Kidney (tissue), 14 donors: ENCODE data around the gene MNAT1. TPM values are rescaled to one million over a fixed set of nuclear protein-coding genes. Genes with fewer than 3 reads are reported as not detected.

Experiments
- DNase-seq, 5 donors: peaks; one replicate each; pipeline ENCODE4 v3.0.0-alpha.2; 2013 to 2020
- FAIRE-seq: peaks from 2 replicates; lab custom pipeline; 2012; peaks lifted over from hg19 to GRCh38; lab: Jason Lieb, UNC
- H3K27ac ChIP-seq, 2 donors: one replicate each; pipeline ENCODE4 v1.7.0; 2013; ENCODE audit warnings: low read depth in 2 of 2, low read length in 2 of 2, inconsistent platforms in 1 of 2
- H3K27me3 ChIP-seq: one replicate; pipeline ENCODE4 v1.7.1; 2013; ENCODE audit warnings: low read length, inconsistent platforms; ENCODE audit not compliant: control insufficient read depth, insufficient read depth
- H3K36me3 ChIP-seq, 3 donors: one replicate each; pipeline versions ENCODE4 v1.7.0 to v1.7.1; 2013; ENCODE audit warnings: low read length in 3 of 3, control low read depth in 1 of 3, inconsistent platforms in 1 of 3; ENCODE audit not compliant: insufficient read depth in 3 of 3, control insufficient read depth in 2 of 3
- H3K4me1 ChIP-seq, 3 donors: one replicate each; pipeline versions ENCODE4 v1.7.0 to v1.7.1; 2013; ENCODE audit warnings: low read length in 3 of 3, inconsistent platforms in 1 of 3, low read depth in 1 of 3; ENCODE audit not compliant: control insufficient read depth in 2 of 3, insufficient read depth in 2 of 3
- H3K4me3 ChIP-seq, 3 donors: one replicate each; pipeline versions ENCODE4 v1.7.0 to v1.8.1; 2013; ENCODE audit warnings: low read length in 3 of 3, control low read depth in 1 of 3, inconsistent platforms in 1 of 3
- H3K9ac ChIP-seq, 3 donors: one replicate each; pipeline versions ENCODE4 v1.7.0 to v1.7.1; 2013; ENCODE audit warnings: low read length in 3 of 3, control low read depth in 1 of 3, inconsistent platforms in 1 of 3
- H3K9me3 ChIP-seq, 3 donors: one replicate each; pipeline versions ENCODE4 v1.7.0 to v1.7.1; 2013; ENCODE audit warnings: low read length in 3 of 3, control low read depth in 1 of 3, inconsistent platforms in 1 of 3; ENCODE audit not compliant: control insufficient read depth in 2 of 3, insufficient read depth in 1 of 3
- CTCF ChIP-seq: IDR thresholded peaks from 3 replicates; pipeline ENCODE4 v1.5.1; 2012; ENCODE audit warnings: mild to moderate bottlenecking, moderate library complexity, borderline replicate concordance; ENCODE audit not compliant: insufficient read depth; ENCODE audit errors: extremely low read depth
- intact Hi-C: fragments of 100-400 bp; cut with DNase I; formaldehyde crosslinking; loops from one replicate; pipeline ENCODE4 v1.11.1; 2022
- polyA plus RNA-seq: library from polyadenylated mRNA; stranded (reverse); fragments of 350-450 nt; fragmentation: Illumina TruSeq; extraction: RNeasy Lipid Tissue Mini Kit (QIAGEN cat#74804); gene quantifications from one replicate; pipeline ENCODE4 v1.2.3, GENCODE V29; 2014; ENCODE audit warnings: low read depth, low replicate concordance; ENCODE audit not compliant: insufficient read depth
- total RNA-seq: library from RNA; stranded (reverse); fragmentation: NEBNext Ultra II Directional; extraction: Animal tissue kit (Norgen Biotek cat#: 25700); gene quantifications from one replicate; pipeline ENCODE4 v1.2.1, GENCODE V29; 2021
- donor health status: control.
- donor health status: control.
- donor health status: control.
- donor health status: control.
- donor health status: control.
- donor health status: DM: yes; HTN: yes; CAD: no.
- donor health status: Normal renal cell carcinoma (clear cell type).

Gene MNAT1
- total and polyA plus RNA-seq, 2 donors from 2014 or later: 29.6 to 41.6 TPM

DNA sequence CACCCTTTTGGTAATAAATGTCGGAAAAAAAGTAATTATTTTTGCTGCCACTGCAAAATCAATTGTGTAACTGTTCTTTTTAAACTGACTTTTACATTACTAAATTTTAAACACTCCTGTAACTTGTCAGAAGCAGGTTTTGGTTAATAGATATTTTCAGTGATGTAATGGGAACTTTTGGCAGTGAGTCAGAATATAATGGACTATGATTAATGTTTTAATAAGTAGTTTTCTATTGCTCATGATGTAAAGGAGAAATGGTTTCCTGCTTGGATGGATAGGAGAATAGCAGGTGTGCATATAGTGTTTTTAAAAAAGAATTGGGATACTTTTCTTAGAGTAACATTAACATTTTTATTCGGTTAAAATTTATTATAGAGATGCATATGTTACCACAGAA lies 187.5 kb downstream of the MNAT1 start:
- Histone ChIP-seq H3K36me3 (no peaks in the 10 kb centered on the region), H3K27me3 (no peaks in the 10 kb centered on the region), H3K27ac (no peak overlapping the region), H3K4me3 (no peak overlapping the region), H3K4me1 (no peaks in the 10 kb centered on the region), H3K9me3 (no peaks in the 10 kb centered on the region), H3K9ac (no peak overlapping the region)
- no peak for TF ChIP-seq CTCF
- intact Hi-C loops: no loop called here
- no peak for FAIRE-seq
- DNase-seq: peak in 1 of 5 donors; percentile 21

DNA sequence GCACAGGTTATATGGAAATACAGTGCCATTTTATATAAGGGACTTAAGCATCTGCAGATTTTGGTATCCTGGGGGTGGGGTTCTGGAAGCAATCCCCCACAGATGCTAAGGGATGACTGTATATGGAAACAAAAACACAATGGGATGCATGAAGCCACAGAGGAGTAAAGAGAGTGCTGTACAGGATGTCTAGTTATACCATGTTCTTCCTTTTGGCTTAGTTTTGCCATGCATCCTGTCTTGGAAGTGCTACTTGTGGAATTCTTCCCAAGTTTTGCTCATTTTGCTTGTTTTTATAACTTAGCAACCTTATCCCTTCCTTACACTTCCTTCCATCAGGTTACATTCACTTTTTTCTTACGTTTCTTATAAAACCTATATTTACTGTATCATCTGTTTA lies 190.7 kb downstream of the MNAT1 start:
- FAIRE-seq (no peak), DNase-seq (no peak)
- Histone ChIP-seq H3K27ac (no peak overlapping the region), H3K36me3 (no peaks in the 10 kb centered on the region), H3K9ac (no peak overlapping the region), H3K27me3 (no peaks in the 10 kb centered on the region), H3K4me1 (no peaks in the 10 kb centered on the region), H3K9me3 (no peaks in the 10 kb centered on the region), H3K4me3 (no peak overlapping the region)
- TF ChIP-seq CTCF: no peak
- intact Hi-C loops: no loop called here

DNA sequence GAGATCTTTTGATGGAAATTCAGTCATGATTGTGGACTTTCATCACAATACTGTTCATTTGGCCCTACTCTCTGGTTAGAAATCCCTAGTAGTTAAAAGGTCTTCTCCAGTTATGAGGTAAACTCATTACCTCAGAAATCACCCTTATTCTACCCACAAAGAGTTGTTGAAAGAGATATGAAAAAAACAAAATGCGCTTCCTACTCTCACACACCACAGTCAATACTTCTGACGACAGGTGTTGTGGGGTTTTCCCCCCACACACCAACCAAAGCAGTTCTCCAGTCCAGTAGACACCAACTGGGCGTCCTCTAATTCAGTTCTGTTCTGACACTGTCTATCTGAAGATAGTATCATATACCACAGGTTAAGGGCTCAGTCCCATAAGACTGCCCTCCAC lies 191.4 kb downstream of the MNAT1 start:
- no peak overlapping the region for H3K9ac ChIP-seq
- TF ChIP-seq CTCF: no peak
- no peaks in the 10 kb centered on the region for H3K36me3 ChIP-seq
- no peak overlapping the region for H3K27ac ChIP-seq
- no peaks in the 10 kb centered on the region for H3K4me1 ChIP-seq
- DNase-seq: no peak
- intact Hi-C loops: no loop called here
- FAIRE-seq: no peak
- no peaks in the 10 kb centered on the region for H3K27me3 ChIP-seq
- no peak overlapping the region for H3K4me3 ChIP-seq
- no peaks in the 10 kb centered on the region for H3K9me3 ChIP-seq

DNA sequence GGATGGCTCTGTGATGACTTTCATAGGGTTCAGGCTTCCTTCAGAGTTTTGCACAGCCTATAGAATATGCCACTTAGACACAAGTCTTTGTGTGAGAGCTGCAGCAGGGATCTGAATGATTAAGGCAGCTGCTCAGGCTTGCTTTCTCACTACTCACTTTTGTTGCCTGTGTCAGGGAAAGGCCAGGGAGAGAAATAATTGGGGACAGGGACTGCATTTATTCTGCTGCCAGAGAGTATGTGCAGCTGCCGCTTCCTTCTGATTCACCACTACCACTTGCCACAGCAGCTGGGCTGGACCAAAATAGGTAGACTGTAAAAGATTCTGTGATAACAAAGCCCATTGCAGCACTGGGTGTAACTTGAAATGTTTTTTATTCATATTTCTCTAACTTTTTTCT lies 196.7 kb downstream of the MNAT1 start:
- Histone ChIP-seq H3K9me3 (no peaks in the 10 kb centered on the region), H3K4me3 (no peak overlapping the region), H3K4me1 (no peaks in the 10 kb centered on the region), H3K9ac (no peak overlapping the region), H3K27me3 (no peaks in the 10 kb centered on the region), H3K27ac (no peak overlapping the region), H3K36me3 (no peaks in the 10 kb centered on the region)
- no peak for FAIRE-seq
- no peak for TF ChIP-seq CTCF
- intact Hi-C loops: no loop called here
- no peak for DNase-seq
